NAMALWA (cell line): Measurements from ENCODE around the gene EPOP.
A peak's percentile ranks its signal among the peaks of the same experiment; 100 is the strongest.

Experiments
- DNase-seq: peaks from one replicate; pipeline ENCODE4 v3.0.0-alpha.2; 2015; ENCODE audit warnings: low spot score

The EPOP gene

DNA sequence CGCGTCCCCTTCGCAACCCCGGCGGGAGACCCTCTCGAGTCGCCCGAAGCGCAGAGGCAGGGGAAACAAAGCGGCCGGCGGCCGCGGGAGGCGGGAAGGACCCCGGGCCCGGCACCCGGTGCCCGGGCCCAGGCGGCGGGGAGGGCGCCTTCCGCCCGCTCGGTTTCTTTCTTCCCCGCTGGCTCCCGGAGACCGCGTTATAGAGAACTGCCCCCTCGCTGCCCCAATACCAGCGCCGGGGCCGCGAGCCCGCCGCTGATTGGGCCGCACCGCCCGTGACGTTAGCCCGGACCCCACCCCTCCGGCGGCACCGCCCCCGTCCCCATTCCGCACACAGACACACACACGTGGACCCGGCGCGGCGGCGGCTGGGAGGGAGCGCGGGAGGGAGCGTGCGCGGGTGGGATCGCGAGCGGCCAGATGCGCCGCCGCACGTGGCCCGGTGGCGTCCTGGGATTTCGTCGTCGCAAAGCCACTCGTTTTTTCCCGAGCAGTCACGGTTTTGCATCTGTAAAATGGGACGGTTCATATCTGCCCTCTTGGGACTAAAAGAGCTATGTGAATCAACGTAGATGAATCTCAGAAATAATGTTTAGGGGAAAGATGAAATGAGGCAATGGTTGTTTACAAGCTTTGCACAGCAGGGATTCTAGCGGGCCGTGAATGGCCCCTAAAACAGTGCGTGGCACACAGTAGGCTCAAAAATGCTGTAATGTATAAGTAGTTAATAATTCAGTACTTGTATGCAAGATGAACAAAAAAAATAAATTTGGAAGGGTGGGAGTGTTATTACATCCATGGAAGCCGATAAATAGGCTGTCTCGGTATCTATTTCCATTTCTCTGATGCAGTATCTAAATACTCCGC is at the start of gene EPOP:
EPOP (minus strand) TSS at position 209 of the 867 bp plus-strand sequence. CDS start 462 bp downstream, outside the sequence.
- peak; percentile 90 for DNase-seq

GRCh38 chr17:38721802-38722201 is 47.0 kb upstream of the EPOP start:
- DNase-seq = no peak

DNA sequence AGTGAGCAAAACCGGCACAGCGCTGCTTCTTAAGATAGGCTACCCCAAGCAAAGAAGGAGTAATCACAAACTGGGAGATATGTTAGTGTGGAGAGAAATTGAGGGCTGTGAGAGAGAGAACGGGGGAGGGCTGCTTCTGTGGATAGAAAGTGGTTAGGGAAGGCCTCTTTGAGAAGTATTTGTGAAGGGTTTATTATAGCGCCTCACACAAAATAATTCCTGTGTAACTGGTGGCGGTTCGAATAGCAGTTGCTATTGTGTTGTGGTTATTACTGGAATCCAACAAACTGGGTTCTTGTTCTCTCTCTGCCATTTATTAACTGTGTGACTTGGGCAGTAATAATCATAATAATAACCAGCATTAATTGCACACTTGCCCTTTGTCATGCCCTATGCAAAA is 46.2 kb upstream of the EPOP start:
- no peak for DNase-seq

- DNase-seq = no peak
These were observed 45.3 kb upstream of the EPOP start for GRCh38 chr17:38719943-38720641.

GRCh38 chr17:38719289-38719942 is 44.7 kb upstream of the EPOP start:
- DNase-seq = no peak

GRCh38 chr17:38717139-38717745 is 42.5 kb upstream of the EPOP start:
- no peak for DNase-seq

- DNase-seq = no peak
These were observed 41.7 kb upstream of the EPOP start for GRCh38 chr17:38716368-38717005.

- no peak for DNase-seq
These were observed 40.6 kb upstream of the EPOP start for GRCh38 chr17:38715216-38715943.

GRCh38 chr17:38713456-38714075 is 38.8 kb upstream of the EPOP start:
- no peak for DNase-seq

DNA sequence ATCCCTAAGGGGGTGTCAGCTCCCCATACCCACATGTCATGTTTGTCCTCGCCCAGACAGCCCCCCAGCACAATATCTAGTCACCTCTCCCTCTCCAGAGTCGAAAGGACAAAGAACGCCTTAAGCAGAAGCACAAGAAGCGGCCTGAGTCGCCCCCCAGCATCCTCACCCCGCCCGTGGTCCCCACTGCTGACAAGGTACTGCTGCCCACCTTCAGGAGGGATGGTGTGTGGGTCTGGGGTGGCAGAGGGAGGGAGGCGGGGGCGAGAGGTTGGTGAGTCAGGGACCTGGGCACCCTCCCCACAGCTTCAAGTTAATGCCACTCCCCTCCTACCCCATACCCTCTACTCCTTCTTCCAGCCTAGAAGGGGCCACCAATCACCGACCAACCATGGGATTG is 37.8 kb upstream of the EPOP start:
- no peak for DNase-seq

GRCh38 chr17:38711792-38712571 is 37.2 kb upstream of the EPOP start:
- no peak for DNase-seq

DNA sequence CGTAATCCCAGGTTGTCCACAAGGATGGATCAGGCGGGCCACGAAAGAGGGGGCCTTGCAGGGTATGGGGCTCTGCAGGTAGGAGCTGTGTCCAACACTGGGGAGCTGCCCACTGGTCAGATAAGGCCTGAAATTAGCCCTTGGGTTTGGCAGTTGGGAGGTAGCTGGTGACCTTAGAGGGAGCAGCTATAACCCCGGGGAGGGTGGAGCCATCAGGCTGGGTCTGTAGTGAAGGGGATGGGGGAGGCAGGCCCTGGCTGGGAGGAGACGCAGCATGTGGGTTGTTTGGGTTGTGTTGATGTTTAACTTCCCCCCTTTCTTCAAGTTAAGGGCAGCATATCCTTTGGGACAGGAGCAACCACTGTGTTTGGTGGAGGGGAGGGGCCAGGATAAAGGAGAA is 36.2 kb upstream of the EPOP start:
- DNase-seq = no peak

- no peak for DNase-seq
These were observed 35.8 kb upstream of the EPOP start for GRCh38 chr17:38710604-38710962.

DNA sequence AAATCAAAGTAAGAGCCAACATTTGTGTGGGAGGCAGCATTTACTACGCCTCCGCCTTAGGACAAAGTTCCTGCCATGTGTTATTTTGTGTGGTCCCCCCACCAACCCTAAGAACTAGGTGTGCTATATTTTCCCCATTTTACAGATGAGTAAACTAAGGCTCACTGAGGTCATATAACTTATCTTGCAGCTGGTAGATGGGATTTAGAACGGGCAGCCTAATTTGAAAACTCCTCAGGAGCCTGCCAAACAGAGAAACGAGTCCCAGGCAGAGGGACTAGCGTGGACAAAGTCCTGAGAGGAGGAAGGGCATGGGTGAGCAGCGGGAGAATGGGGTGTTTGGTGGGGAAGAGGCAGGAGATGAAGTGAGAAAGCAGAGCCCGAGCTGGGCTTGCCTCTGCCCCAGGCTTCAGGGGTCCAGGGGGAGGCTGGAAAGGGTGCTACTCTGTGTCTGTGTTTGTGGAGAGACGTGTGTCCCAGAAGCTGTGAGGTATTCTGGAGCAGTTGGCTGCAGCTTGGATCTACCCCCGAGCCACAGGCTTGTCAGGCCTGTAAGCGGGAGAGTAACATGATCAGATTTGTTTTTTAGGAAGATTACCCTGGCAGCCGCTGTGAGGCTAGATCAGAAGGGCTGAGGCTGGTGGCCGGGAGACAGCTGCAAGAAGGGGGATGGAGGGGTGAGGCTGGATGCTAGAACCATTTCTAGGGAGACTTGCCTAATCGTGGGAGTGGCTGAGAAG is 35.3 kb upstream of the EPOP start:
- no peak for DNase-seq

- DNase-seq = no peak
These were observed 34.5 kb upstream of the EPOP start for GRCh38 chr17:38709104-38709820.

- no peak for DNase-seq
These were observed 33.1 kb upstream of the EPOP start for GRCh38 chr17:38707678-38708351.

- peak; percentile 37 for DNase-seq
These were observed 31.9 kb upstream of the EPOP start for GRCh38 chr17:38706505-38707216.
